HepG2 (cell line): ENCODE data around the gene SERINC2. TPM values are rescaled to one million over a fixed set of nuclear protein-coding genes. Genes with fewer than 3 reads are reported as not detected.
A peak's percentile ranks its signal among the peaks of the same experiment; 100 is the strongest.

Source experiments
- ATF7 ChIP-seq, 2 experiments: fragments of 450-650 bp in 1 of 2; sonication (generic) in 1 of 2; formaldehyde crosslinking in 1 of 2; IDR thresholded peaks; 2 replicates each; pipeline versions ENCODE4 v1.4.0 to v1.6.1; 2016 to 2020; ENCODE audit warnings: antibody characterized with exemption in 1 of 2, mild to moderate bottlenecking in 1 of 2, missing genetic modification reagents in 1 of 2
- CREM ChIP-seq, 2 experiments: sonication (generic) in 1 of 2; formaldehyde crosslinking in 1 of 2; IDR thresholded peaks; 2 replicates each; pipeline versions ENCODE4 v1.4.0 to v1.6.1; 2016 to 2020; ENCODE audit warnings: antibody characterized with exemption in 1 of 2, mild to moderate bottlenecking in 1 of 2, missing genetic modification reagents in 1 of 2
- HMGA1 ChIP-seq: sonication (generic); formaldehyde crosslinking; conservative IDR thresholded peaks from 2 replicates; pipeline ENCODE4 v1.4.0; 2020; ENCODE audit warnings: missing genetic modification reagents
- HOXD1 ChIP-seq: sonication (generic); formaldehyde crosslinking; IDR thresholded peaks from 2 replicates; pipeline ENCODE4 v1.5.0; 2020; ENCODE audit warnings: missing genetic modification reagents
- LBX2 ChIP-seq: sonication (generic); formaldehyde crosslinking; IDR thresholded peaks from 2 replicates; pipeline ENCODE4 v1.5.0; 2020; ENCODE audit warnings: missing genetic modification reagents, mild to moderate bottlenecking, borderline replicate concordance
- MBD4 ChIP-seq: IDR thresholded peaks from 2 replicates; pipeline ENCODE4 v1.6.1; 2012; ENCODE audit warnings: low read length, inconsistent platforms, borderline replicate concordance
- NFYB ChIP-seq: sonication (generic); formaldehyde crosslinking; IDR thresholded peaks from 2 replicates; pipeline ENCODE4 v1.4.0; 2020; ENCODE audit warnings: missing genetic modification reagents
- SMAD3 ChIP-seq: sonication (generic); formaldehyde crosslinking; IDR thresholded peaks from 2 replicates; pipeline ENCODE4 v1.4.0; 2020; ENCODE audit warnings: missing genetic modification reagents
- TARDBP ChIP-seq: sonication (generic); formaldehyde crosslinking; IDR thresholded peaks from 2 replicates; pipeline ENCODE4 v1.8.0; 2022; ENCODE audit warnings: mild to moderate bottlenecking, missing genetic modification reagents
- TP53 ChIP-seq: sonication (generic); formaldehyde crosslinking; conservative IDR thresholded peaks from 2 replicates; pipeline ENCODE4 v1.4.0; 2020; ENCODE audit warnings: missing genetic modification reagents
- ZFP82 ChIP-seq: sonication (generic); formaldehyde crosslinking; IDR thresholded peaks from 2 replicates; pipeline ENCODE4 v1.5.1; 2020; ENCODE audit warnings: mild to moderate bottlenecking, missing genetic modification reagents, borderline replicate concordance
- ZNF230 ChIP-seq: sonication (generic); formaldehyde crosslinking; IDR thresholded peaks from 2 replicates; pipeline ENCODE4 v1.4.0; 2020; ENCODE audit warnings: mild to moderate bottlenecking, missing genetic modification reagents
- ZNF232 ChIP-seq: sonication (generic); formaldehyde crosslinking; IDR thresholded peaks from 2 replicates; pipeline ENCODE4 v1.4.0; 2020; ENCODE audit warnings: missing genetic modification reagents, borderline replicate concordance
- ZNF264 ChIP-seq: sonication (generic); formaldehyde crosslinking; IDR thresholded peaks from 2 replicates; pipeline ENCODE4 v1.4.0; 2020; ENCODE audit warnings: missing genetic modification reagents
- ZNF335 ChIP-seq: sonication (generic); formaldehyde crosslinking; IDR thresholded peaks from 2 replicates; pipeline ENCODE4 v1.4.0; 2020; ENCODE audit warnings: missing genetic modification reagents
- ZNF891 ChIP-seq: sonication (generic); formaldehyde crosslinking; IDR thresholded peaks from 2 replicates; pipeline ENCODE4 v1.5.0; 2020; ENCODE audit warnings: mild to moderate bottlenecking, missing genetic modification reagents
- polyA plus RNA-seq, 8 experiments: library from polyadenylated mRNA; depleted of rRNA in 3 of 8; stranded (reverse) in 7 of 8; unstranded in 1 of 8; fragments of >200 nt; fragmentation: Illumina TruSeq in 4 of 8; extraction: Trizol in 4 of 8; gene quantifications; 2 replicates each; pipeline versions ENCODE4 v1.2.1 to v1.2.3, GENCODE V29; 2011 to 2016; ENCODE audit warnings: low read depth in 4 of 8, missing spikeins in 1 of 8, mixed read lengths in 1 of 8; ENCODE audit not compliant: insufficient read depth in 1 of 8
- total RNA-seq, 5 experiments: library from RNA; depleted of rRNA; stranded (reverse); fragments of >200 nt; fragmentation: Illumina TruSeq; extraction: Trizol; gene quantifications; 2 replicates each; pipeline ENCODE4 v1.2.3, GENCODE V29; 2016; ENCODE audit warnings: low read depth in 1 of 5
- TF ChIP-seq, protein P1 (sequence below): sonication (generic); formaldehyde crosslinking; IDR thresholded peaks from 2 replicates; pipeline ENCODE4 v1.8.1; 2022; ENCODE audit warnings: low read depth, mild to moderate bottlenecking, missing genetic modification reagents
- TF ChIP-seq, protein P2 (sequence below): sonication (generic); formaldehyde crosslinking; IDR thresholded peaks from 2 replicates; pipeline ENCODE4 v1.8.0; 2022; ENCODE audit warnings: mild to moderate bottlenecking, missing genetic modification reagents, moderate library complexity
- TF ChIP-seq, protein P3 (sequence below): sonication (generic); formaldehyde crosslinking; IDR thresholded peaks from 2 replicates; pipeline ENCODE4 v1.4.0; 2020; ENCODE audit warnings: missing genetic modification reagents
- TF ChIP-seq, protein P4 (sequence below): sonication (generic); formaldehyde crosslinking; IDR thresholded peaks from 2 replicates; pipeline ENCODE4 v1.8.0; 2022; ENCODE audit warnings: missing genetic modification reagents, mild to moderate bottlenecking, inconsistent platforms, borderline replicate concordance
- TF ChIP-seq, protein P5 (sequence below): sonication (generic); formaldehyde crosslinking; IDR thresholded peaks from 2 replicates; pipeline ENCODE4 v1.5.1; 2020; ENCODE audit warnings: mild to moderate bottlenecking, moderate library complexity, missing genetic modification reagents

Gene SERINC2
- total and polyA plus RNA-seq, 2 of the 13 experiments (the other 11 are each of a cell fraction or from before 2014, with no cell fraction given) = 4.8 to 126 TPM

DNA sequence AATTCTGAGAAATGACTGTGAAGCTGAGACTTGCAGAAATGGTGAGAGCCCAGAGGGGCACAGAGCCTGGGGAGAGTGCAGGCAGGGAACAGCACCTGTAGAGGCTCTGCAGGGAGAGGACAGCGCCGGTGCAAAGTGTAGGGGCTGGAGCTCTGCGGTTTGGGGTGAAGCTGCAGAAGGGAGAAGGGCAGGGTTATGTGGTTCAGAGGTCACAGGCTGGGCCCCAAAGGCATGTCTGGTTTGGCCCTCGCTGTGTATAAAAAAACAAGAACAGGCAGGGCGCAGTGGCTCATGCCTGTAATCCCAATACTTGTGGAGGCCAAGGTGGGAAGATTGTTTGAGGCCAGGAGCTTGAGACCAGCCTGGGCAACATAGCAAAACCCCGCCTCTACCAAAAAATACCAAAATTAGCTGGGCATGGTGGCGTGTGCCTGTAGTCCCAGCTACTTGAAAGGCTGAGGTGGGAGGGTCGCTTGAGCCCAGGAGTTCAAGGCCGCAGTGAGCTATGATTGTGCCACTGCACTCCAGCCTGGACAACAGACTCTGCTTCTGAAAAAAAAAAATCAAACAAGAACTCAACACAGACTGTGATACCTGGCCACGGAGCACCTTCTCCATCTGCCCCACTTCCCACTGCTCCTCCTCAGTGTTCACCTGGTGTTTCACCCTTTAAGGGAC lies 29.1 kb downstream of the SERINC2 start (continued):
- TF ChIP-seq, protein P1, sequence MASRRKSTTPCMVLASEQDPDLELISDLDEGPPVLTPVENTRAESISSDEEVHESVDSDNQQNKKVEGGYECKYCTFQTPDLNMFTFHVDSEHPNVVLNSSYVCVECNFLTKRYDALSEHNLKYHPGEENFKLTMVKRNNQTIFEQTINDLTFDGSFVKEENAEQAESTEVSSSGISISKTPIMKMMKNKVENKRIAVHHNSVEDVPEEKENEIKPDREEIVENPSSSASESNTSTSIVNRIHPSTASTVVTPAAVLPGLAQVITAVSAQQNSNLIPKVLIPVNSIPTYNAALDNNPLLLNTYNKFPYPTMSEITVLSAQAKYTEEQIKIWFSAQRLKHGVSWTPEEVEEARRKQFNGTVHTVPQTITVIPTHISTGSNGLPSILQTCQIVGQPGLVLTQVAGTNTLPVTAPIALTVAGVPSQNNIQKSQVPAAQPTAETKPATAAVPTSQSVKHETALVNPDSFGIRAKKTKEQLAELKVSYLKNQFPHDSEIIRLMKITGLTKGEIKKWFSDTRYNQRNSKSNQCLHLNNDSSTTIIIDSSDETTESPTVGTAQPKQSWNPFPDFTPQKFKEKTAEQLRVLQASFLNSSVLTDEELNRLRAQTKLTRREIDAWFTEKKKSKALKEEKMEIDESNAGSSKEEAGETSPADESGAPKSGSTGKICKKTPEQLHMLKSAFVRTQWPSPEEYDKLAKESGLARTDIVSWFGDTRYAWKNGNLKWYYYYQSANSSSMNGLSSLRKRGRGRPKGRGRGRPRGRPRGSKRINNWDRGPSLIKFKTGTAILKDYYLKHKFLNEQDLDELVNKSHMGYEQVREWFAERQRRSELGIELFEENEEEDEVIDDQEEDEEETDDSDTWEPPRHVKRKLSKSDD (CRISPR knock-in tag) = no peak
- no peak for TF ChIP-seq MBD4
- TF ChIP-seq, protein P2, sequence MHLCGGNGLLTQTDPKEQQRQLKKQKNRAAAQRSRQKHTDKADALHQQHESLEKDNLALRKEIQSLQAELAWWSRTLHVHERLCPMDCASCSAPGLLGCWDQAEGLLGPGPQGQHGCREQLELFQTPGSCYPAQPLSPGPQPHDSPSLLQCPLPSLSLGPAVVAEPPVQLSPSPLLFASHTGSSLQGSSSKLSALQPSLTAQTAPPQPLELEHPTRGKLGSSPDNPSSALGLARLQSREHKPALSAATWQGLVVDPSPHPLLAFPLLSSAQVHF (CRISPR knock-in tag) = no peak
- TF ChIP-seq ZNF335 (CRISPR knock-in tag) = no peak
- no peak for TF ChIP-seq ZNF230 (CRISPR knock-in tag)
- TF ChIP-seq TP53 (CRISPR knock-in tag) = no peak
- TF ChIP-seq, protein P3, sequence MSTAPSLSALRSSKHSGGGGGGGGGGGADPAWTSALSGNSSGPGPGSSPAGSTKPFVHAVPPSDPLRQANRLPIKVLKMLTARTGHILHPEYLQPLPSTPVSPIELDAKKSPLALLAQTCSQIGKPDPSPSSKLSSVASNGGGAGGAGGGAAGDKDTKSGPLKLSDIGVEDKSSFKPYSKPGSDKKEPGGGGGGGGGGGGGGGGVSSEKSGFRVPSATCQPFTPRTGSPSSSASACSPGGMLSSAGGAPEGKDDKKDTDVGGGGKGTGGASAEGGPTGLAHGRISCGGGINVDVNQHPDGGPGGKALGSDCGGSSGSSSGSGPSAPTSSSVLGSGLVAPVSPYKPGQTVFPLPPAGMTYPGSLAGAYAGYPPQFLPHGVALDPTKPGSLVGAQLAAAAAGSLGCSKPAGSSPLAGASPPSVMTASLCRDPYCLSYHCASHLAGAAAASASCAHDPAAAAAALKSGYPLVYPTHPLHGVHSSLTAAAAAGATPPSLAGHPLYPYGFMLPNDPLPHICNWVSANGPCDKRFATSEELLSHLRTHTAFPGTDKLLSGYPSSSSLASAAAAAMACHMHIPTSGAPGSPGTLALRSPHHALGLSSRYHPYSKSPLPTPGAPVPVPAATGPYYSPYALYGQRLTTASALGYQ = no peak
- no peak for TF ChIP-seq LBX2 (CRISPR knock-in tag)
- no peak for TF ChIP-seq ZNF232 (CRISPR knock-in tag)
- peak; percentile 53; the same call in 1 of the 2 replicates for TF ChIP-seq CREM (IDR thresholded peaks at IDR 0.05)
- TF ChIP-seq CREM (CRISPR knock-in tag; IDR thresholded peaks at IDR 0.05) = no peak
- TF ChIP-seq ATF7 (IDR thresholded peaks at IDR 0.05) = no peak
- no peak for TF ChIP-seq ATF7 (CRISPR knock-in tag; IDR thresholded peaks at IDR 0.05)
- TF ChIP-seq ZFP82 (CRISPR knock-in tag) = no peak
- TF ChIP-seq ZNF891 (CRISPR knock-in tag) = no peak
- no peak for TF ChIP-seq TARDBP
- TF ChIP-seq HOXD1 (CRISPR knock-in tag) = 0 out of 2 replicates have a peak, but pooled peaks have one; percentile 46
- TF ChIP-seq SMAD3 (CRISPR knock-in tag) = no peak
- TF ChIP-seq, protein P4, sequence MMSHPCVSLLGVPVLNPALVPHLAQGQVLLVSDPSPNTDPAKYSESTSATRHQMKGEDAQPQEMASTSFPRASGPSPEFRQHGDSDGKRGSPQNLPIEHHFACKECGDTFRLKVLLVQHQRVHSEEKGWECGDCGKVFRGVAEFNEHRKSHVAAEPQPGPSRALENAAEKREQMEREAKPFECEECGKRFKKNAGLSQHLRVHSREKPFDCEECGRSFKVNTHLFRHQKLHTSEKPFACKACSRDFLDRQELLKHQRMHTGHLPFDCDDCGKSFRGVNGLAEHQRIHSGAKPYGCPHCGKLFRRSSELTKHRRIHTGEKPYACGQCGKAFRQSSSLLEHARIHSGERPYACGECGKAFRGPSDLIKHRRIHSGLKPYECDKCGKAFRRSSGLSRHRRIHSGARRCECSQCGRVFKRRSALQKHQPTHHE (CRISPR knock-in tag) = no peak
- TF ChIP-seq, protein P5, sequence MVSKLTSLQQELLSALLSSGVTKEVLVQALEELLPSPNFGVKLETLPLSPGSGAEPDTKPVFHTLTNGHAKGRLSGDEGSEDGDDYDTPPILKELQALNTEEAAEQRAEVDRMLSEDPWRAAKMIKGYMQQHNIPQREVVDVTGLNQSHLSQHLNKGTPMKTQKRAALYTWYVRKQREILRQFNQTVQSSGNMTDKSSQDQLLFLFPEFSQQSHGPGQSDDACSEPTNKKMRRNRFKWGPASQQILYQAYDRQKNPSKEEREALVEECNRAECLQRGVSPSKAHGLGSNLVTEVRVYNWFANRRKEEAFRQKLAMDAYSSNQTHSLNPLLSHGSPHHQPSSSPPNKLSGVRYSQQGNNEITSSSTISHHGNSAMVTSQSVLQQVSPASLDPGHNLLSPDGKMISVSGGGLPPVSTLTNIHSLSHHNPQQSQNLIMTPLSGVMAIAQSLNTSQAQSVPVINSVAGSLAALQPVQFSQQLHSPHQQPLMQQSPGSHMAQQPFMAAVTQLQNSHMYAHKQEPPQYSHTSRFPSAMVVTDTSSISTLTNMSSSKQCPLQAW (CRISPR knock-in tag) = peak; percentile 51
- no peak for TF ChIP-seq HMGA1 (CRISPR knock-in tag)
- TF ChIP-seq NFYB (CRISPR knock-in tag) = 0 out of 2 replicates have a peak, but pooled peaks have one; percentile 2
- no peak for TF ChIP-seq ZNF264 (CRISPR knock-in tag)
